ENCODE data around the gene C5AR2. TPM values are rescaled to one million over a fixed set of nuclear protein-coding genes. Genes with fewer than 3 reads are reported as not detected.

The C5AR2 gene
- 0.14 and 0.18 TPM in 2 replicates for total RNA-seq

GRCh38 chr19:47331931-47332547, at the start of gene C5AR2:
TSS of gene C5AR2 (plus strand) at chr19:47332175. CDS start at chr19:47340800, 8,625 bp downstream.

DNA sequence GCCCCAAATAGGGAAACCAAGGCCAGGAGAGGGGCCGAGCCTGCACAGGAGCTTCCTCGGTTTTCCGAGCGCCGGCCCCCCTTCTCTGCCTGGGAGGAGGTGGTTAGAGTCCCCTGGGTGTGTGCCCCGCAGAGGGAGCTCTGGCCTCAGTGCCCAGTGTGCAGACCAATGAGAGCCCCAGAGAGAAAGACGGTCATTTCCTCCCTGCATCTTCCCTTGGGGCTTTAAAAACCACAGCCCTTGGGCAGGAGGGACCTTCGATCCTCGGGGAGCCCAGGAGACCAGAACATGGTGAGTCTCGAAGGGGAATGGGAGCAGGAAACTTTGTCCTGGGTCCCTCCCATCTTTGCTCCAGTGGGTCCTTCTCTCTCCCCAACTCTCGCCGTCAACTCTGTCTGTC, 22.4 kb upstream of the C5AR2 start, which contains the start of gene C5AR1:
TSS of gene C5AR1 (plus strand) at position 254 of the 400 bp plus-strand sequence. CDS start at position 289, 35 bp downstream.

DNA sequence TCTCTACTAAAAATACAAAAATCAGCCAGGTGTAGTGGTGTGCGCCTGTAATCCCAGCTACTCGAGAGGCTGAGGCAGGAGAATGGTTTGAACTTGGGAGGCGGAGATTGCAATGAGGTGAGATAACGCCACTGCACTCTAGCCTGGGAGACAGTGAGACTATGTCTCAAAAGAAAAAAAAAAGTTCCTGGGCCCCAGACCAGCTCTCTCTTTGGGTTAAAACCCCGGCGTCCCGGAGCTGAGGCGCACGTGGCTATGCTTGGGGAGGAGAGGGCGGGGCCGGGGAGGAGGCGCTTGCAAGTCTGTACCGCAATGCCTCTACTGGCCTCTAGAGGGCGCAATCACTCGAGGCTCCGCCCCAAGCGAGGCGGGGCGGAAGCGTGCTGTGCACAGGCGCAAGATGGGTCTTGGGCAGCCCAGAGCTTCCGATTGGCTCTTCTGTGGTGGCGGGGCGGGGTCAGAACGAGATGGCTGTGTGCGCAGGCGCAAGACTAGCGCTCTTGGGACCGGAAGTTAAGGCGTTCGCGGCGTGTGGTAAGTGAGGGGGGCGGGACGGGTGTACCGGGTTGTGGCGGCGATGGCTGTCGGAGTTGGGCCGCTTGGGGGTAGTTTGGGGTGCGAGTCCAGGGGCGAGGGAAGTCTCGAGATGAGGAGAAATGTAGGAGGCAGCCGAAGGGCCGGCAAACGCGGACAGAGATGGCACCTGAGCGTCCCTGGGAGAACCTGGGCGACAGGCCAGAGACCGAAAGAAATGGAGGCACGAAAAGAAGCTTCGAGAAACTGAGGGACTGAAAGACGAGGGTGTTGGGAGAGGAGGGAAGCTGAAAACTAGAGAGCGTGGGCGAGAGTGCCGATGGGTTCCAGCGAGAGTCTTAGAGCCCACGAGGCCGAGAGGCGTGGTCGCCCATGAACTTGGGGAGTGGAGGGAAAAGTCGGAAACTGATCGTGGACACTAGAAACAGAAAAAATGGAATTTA, 17.1 kb downstream of the C5AR2 start, which contains the start of gene DHX34:
TSS of gene DHX34 (plus strand) at position 497 of the 977 bp plus-strand sequence. CDS start 3,716 bp downstream, outside the sequence.

Other genes starting within 250 kb of the C5AR2 start
- 7.5 and 9.8 TPM in 2 replicates for gene ZC3H4, start 218.4 kb upstream of the C5AR2 start, total RNA-seq
- gene SAE1, start 201.3 kb upstream of the C5AR2 start, total RNA-seq = 115 and 116 TPM in 2 replicates
- 11.7 and 16.5 TPM in 2 replicates for gene BBC3, start 101.0 kb upstream of the C5AR2 start, total RNA-seq
- gene CCDC9, start 75.7 kb upstream of the C5AR2 start, total RNA-seq = 5.4 and 7.9 TPM in 2 replicates
- 2.6 and 4.4 TPM in 2 replicates for gene INAFM1, start 57.3 kb upstream of the C5AR2 start, total RNA-seq
- gene C5AR1, start 22.3 kb upstream of the C5AR2 start, total RNA-seq = 0.09 TPM in 1 of 2 replicates, not detected in the other
- 5.0 and 6.2 TPM in 2 replicates for gene DHX34, start 17.1 kb downstream of the C5AR2 start, total RNA-seq
- gene MEIS3, start 87.4 kb downstream of the C5AR2 start, total RNA-seq = 81.5 and 86.7 TPM in 2 replicates
- gene SLC8A2, start 139.7 kb downstream of the C5AR2 start, total RNA-seq = 0.18 TPM in 1 of 2 replicates, not detected in the other
- gene KPTN, start 152.0 kb downstream of the C5AR2 start, total RNA-seq = 4.1 and 4.3 TPM in 2 replicates
- 50.0 and 54.6 TPM in 2 replicates for gene NAPA, start 182.9 kb downstream of the C5AR2 start, total RNA-seq
- gene ZNF541, start 241.0 kb downstream of the C5AR2 start, total RNA-seq = 0.28 TPM in 2 replicates

All from smooth muscle cell of bladder (primary cell).